Nephron progenitor cell (in vitro differentiated cells): ENCODE measurements around the gene NLRC3.
"Not testable (repeated sequence)": the region's sequence is repeated elsewhere in the genome, so short reads cannot be mapped to it uniquely, and the experiment has no call there.

Experiments
- DNase-seq: peaks from one replicate; pipeline ENCODE4 v3.0.0; 2021
- H3K27ac Mint-ChIP-seq: 2 replicates; pipeline ENCODE4 v1.8.0; 2021; ENCODE audit warnings: mild to moderate bottlenecking, moderate library complexity, mixed read lengths
- H3K27me3 Mint-ChIP-seq: 2 replicates; pipeline ENCODE4 v1.8.0; 2021; ENCODE audit warnings: mild to moderate bottlenecking, low read depth, mixed read lengths; ENCODE audit not compliant: poor library complexity
- H3K36me3 Mint-ChIP-seq: 2 replicates; pipeline ENCODE4 v1.8.0; 2021; ENCODE audit warnings: low read depth, mixed read lengths
- H3K4me1 Mint-ChIP-seq: 2 replicates; pipeline ENCODE4 v1.8.0; 2021; ENCODE audit warnings: mixed read lengths
- H3K4me3 Mint-ChIP-seq: 2 replicates; pipeline ENCODE4 v1.8.0; 2021; ENCODE audit warnings: mild to moderate bottlenecking, moderate library complexity, mixed read lengths
- H3K9me3 Mint-ChIP-seq: 2 replicates; pipeline ENCODE4 v1.8.0; 2021; ENCODE audit warnings: mild to moderate bottlenecking, moderate library complexity, mixed read lengths
- CTCF ChIP-seq: fragments of 200-600 bp; sonication (generic); IDR thresholded peaks from 2 replicates; pipeline ENCODE4 v1.5.0; 2021; ENCODE audit warnings: antibody characterized with exemption

The NLRC3 gene

GRCh38 chr16:3510416-3510815 lies 66.8 kb downstream of the NLRC3 start:
- DNase-seq = no peak
- TF ChIP-seq CTCF = no peak
- Mint-ChIP-seq H3K27ac (no peak overlapping the region), H3K36me3 (peaks cover 73% of the 10 kb centered on the region), H3K27me3 (peaks cover 3% of the 10 kb centered on the region), H3K4me1 (no peaks in the 10 kb centered on the region), H3K9me3 (no peaks in the 10 kb centered on the region), H3K4me3 (no peak overlapping the region)

GRCh38 chr16:3509470-3509928 lies 67.7 kb downstream of the NLRC3 start:
- Mint-ChIP-seq H3K27ac (no peak overlapping the region), H3K4me1 (no peaks in the 10 kb centered on the region), H3K36me3 (peaks cover 73% of the 10 kb centered on the region), H3K4me3 (no peak overlapping the region), H3K27me3 (no peaks in the 10 kb centered on the region), H3K9me3 (no peaks in the 10 kb centered on the region)
- no peak for TF ChIP-seq CTCF
- no peak for DNase-seq

GRCh38 chr16:3508736-3509135 lies 68.5 kb downstream of the NLRC3 start:
- Mint-ChIP-seq H3K27ac (no peak overlapping the region), H3K27me3 (no peaks in the 10 kb centered on the region), H3K9me3 (no peaks in the 10 kb centered on the region), H3K4me3 (no peak overlapping the region), H3K36me3 (peaks cover 70% of the 10 kb centered on the region), H3K4me1 (no peaks in the 10 kb centered on the region)
- DNase-seq = no peak
- no peak for TF ChIP-seq CTCF

- H3K36me3 Mint-ChIP-seq = peaks cover 36% of the 10 kb centered on the region
- H3K27me3 Mint-ChIP-seq = peaks cover 5% of the 10 kb centered on the region
- no peak for TF ChIP-seq CTCF
- DNase-seq = no peak
- H3K27ac Mint-ChIP-seq = no peak overlapping the region
- H3K9me3 Mint-ChIP-seq = peaks cover 4% of the 10 kb centered on the region
- peaks cover 19% of the 10 kb centered on the region for H3K4me1 Mint-ChIP-seq
- H3K4me3 Mint-ChIP-seq = peak overlapping the region; percentile 60
Observed at GRCh38 chr16:3503523-3503922, 73.7 kb downstream of the NLRC3 start.

GRCh38 chr16:3501783-3502400 lies 75.3 kb downstream of the NLRC3 start:
- Mint-ChIP-seq H3K4me3 (peak overlapping the region; percentile 95), H3K4me1 (peaks cover 19% of the 10 kb centered on the region), H3K9me3 (peaks cover 4% of the 10 kb centered on the region), H3K27me3 (peaks cover 6% of the 10 kb centered on the region), H3K27ac (peak overlapping the region; percentile 95), H3K36me3 (peaks cover 23% of the 10 kb centered on the region)
- TF ChIP-seq CTCF = no peak
- no peak for DNase-seq

GRCh38 chr16:3501412-3501761 lies 75.8 kb downstream of the NLRC3 start:
- not testable (repeated sequence) for H3K27me3 Mint-ChIP-seq, DNase-seq, H3K9me3 Mint-ChIP-seq
- peak overlapping the region; percentile 95 for H3K4me3 Mint-ChIP-seq
- peaks cover 19% of the 10 kb centered on the region for H3K4me1 Mint-ChIP-seq
- H3K36me3 Mint-ChIP-seq = peaks cover 22% of the 10 kb centered on the region
- H3K27ac Mint-ChIP-seq = peak overlapping the region; percentile 95
